ENCODE results near the gene ACLY.

- TF ChIP-seq, protein P1, sequence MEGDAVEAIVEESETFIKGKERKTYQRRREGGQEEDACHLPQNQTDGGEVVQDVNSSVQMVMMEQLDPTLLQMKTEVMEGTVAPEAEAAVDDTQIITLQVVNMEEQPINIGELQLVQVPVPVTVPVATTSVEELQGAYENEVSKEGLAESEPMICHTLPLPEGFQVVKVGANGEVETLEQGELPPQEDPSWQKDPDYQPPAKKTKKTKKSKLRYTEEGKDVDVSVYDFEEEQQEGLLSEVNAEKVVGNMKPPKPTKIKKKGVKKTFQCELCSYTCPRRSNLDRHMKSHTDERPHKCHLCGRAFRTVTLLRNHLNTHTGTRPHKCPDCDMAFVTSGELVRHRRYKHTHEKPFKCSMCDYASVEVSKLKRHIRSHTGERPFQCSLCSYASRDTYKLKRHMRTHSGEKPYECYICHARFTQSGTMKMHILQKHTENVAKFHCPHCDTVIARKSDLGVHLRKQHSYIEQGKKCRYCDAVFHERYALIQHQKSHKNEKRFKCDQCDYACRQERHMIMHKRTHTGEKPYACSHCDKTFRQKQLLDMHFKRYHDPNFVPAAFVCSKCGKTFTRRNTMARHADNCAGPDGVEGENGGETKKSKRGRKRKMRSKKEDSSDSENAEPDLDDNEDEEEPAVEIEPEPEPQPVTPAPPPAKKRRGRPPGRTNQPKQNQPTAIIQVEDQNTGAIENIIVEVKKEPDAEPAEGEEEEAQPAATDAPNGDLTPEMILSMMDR (optimal IDR thresholded peaks at IDR 0.05 in 1 of 3, IDR thresholded peaks at IDR 0.05 in 1 of 3, conservative IDR thresholded peaks at IDR 0.05 in 1 of 3; ENCODE audit: extremely low read depth in 1 of 3, insufficient read depth in 2 of 3, low read length in 3 of 3) = no peak
- TF ChIP-seq EZH2 (IDR thresholded peaks at IDR 0.05; ENCODE audit: low read length) = no peak
Observed at GRCh38 chr17:41920580-41920955, 1.8 kb upstream of the ACLY start.
